Mesodermal cell (in vitro differentiated cells): Measurements from ENCODE around the gene CHPT1.

ENCODE experiments used
- H3K27ac ChIP-seq: 2 replicates; pipeline ENCODE4 v1.7.0; 2013; ENCODE audit warnings: mild to moderate bottlenecking, low read depth, low read length, moderate library complexity; ENCODE audit not compliant: severe bottlenecking
- H3K36me3 ChIP-seq: 2 replicates; pipeline ENCODE4 v1.7.1; 2013; ENCODE audit warnings: mild to moderate bottlenecking, low read length, moderate library complexity; ENCODE audit not compliant: control insufficient read depth, insufficient read depth
- H3K4me1 ChIP-seq: one replicate; pipeline ENCODE4 v1.7.1; 2013; ENCODE audit warnings: mild to moderate bottlenecking, low read length; ENCODE audit not compliant: insufficient read depth, control insufficient read depth, poor library complexity, severe bottlenecking
- H3K4me3 ChIP-seq: 2 replicates; pipeline ENCODE4 v1.7.0; 2013; ENCODE audit warnings: low read length, control low read depth, mild to moderate bottlenecking; ENCODE audit not compliant: insufficient read depth, poor library complexity, severe bottlenecking; ENCODE audit errors: extremely low read depth
- H3K9me3 ChIP-seq: 2 replicates; pipeline ENCODE4 v1.7.1; 2013; ENCODE audit warnings: mild to moderate bottlenecking, low read length, moderate library complexity; ENCODE audit not compliant: control insufficient read depth
- WGBS, 2 experiments: methylation state at CpG; one replicate each; pipeline ENCODE4 v1.1.5; 2013; ENCODE audit warnings: missing lambda C conversion rate in 2 of 2; ENCODE audit not compliant: insufficient coverage in 2 of 2; 5-methylcytosine and 5-hydroxymethylcytosine counted together

CHPT1 gene

GRCh38 chr12:101763246-101763931, 65.9 kb downstream of the CHPT1 start:
- no peak overlapping the region for H3K27ac ChIP-seq
- H3K36me3 ChIP-seq = peaks cover 26% of the 10 kb centered on the region
- H3K9me3 ChIP-seq = no peaks in the 10 kb centered on the region
- H3K4me1 ChIP-seq = no peaks in the 10 kb centered on the region
- no peak overlapping the region for H3K4me3 ChIP-seq
- 94 to 96% methylated on average over 4 to 5 of the region's 6 CpGs for WGBS, 2 experiments

GRCh38 chr12:101764051-101764792, 66.8 kb downstream of the CHPT1 start:
- Histone ChIP-seq H3K9me3 (no peaks in the 10 kb centered on the region), H3K4me1 (no peaks in the 10 kb centered on the region), H3K4me3 (no peak overlapping the region), H3K27ac (no peak overlapping the region), H3K36me3 (peaks cover 23% of the 10 kb centered on the region)
- WGBS, 2 experiments = 85 to 87% methylated on average over 2 to 4 of the region's 5 CpGs

GRCh38 chr12:101767537-101767936, 70.1 kb downstream of the CHPT1 start:
- Histone ChIP-seq H3K4me3 (no peak overlapping the region), H3K4me1 (no peaks in the 10 kb centered on the region), H3K27ac (no peak overlapping the region), H3K36me3 (peaks cover 16% of the 10 kb centered on the region), H3K9me3 (no peaks in the 10 kb centered on the region)
- 100% methylated on average over 1 of the region's 1 CpG; no CpG with 5 or more reads in 1 of the 2 experiments for WGBS, 2 experiments

GRCh38 chr12:101768781-101769180, 71.3 kb downstream of the CHPT1 start:
- 100% methylated on average over 1 to 2 of the region's 2 CpGs for WGBS, 2 experiments
- H3K27ac ChIP-seq = no peak overlapping the region
- H3K4me3 ChIP-seq = no peak overlapping the region
- H3K4me1 ChIP-seq = no peaks in the 10 kb centered on the region
- peaks cover 16% of the 10 kb centered on the region for H3K36me3 ChIP-seq
- H3K9me3 ChIP-seq = no peaks in the 10 kb centered on the region

GRCh38 chr12:101769865-101770264, 72.4 kb downstream of the CHPT1 start:
- no peak overlapping the region for H3K27ac ChIP-seq
- H3K4me1 ChIP-seq = no peaks in the 10 kb centered on the region
- no peak overlapping the region for H3K4me3 ChIP-seq
- H3K36me3 ChIP-seq = peaks cover 13% of the 10 kb centered on the region
- no peaks in the 10 kb centered on the region for H3K9me3 ChIP-seq
- WGBS, 2 experiments = 90 to 93% methylated on average over 1 to 2 of the region's 5 CpGs

- peaks cover 5% of the 10 kb centered on the region for H3K36me3 ChIP-seq
- H3K27ac ChIP-seq = no peak overlapping the region
- no peaks in the 10 kb centered on the region for H3K9me3 ChIP-seq
- WGBS, 2 experiments = 80 to 94% methylated on average over 1 to 3 of the region's 5 CpGs
- no peaks in the 10 kb centered on the region for H3K4me1 ChIP-seq
- H3K4me3 ChIP-seq = no peak overlapping the region
Measured at GRCh38 chr12:101772012-101772775, 74.8 kb downstream of the CHPT1 start.

GRCh38 chr12:101773650-101774162, 76.3 kb downstream of the CHPT1 start:
- H3K36me3 ChIP-seq = no peaks in the 10 kb centered on the region
- no CpG with 5 or more reads among the region's 2 CpGs for WGBS, 2 experiments
- no peaks in the 10 kb centered on the region for H3K9me3 ChIP-seq
- H3K4me3 ChIP-seq = no peak overlapping the region
- no peaks in the 10 kb centered on the region for H3K4me1 ChIP-seq
- no peak overlapping the region for H3K27ac ChIP-seq

GRCh38 chr12:101775816-101776215, 78.4 kb downstream of the CHPT1 start:
- 100% methylated on average over 1 of the region's 2 CpGs; no CpG with 5 or more reads in 1 of the 2 experiments for WGBS, 2 experiments
- H3K27ac ChIP-seq = no peak overlapping the region
- H3K4me1 ChIP-seq = no peaks in the 10 kb centered on the region
- no peaks in the 10 kb centered on the region for H3K9me3 ChIP-seq
- peaks cover 10% of the 10 kb centered on the region for H3K36me3 ChIP-seq
- no peak overlapping the region for H3K4me3 ChIP-seq

- 80 to 93% methylated on average over 1 to 3 of the region's 3 CpGs for WGBS, 2 experiments
- Histone ChIP-seq H3K4me3 (no peak overlapping the region), H3K27ac (no peak overlapping the region), H3K9me3 (no peaks in the 10 kb centered on the region), H3K36me3 (peaks cover 10% of the 10 kb centered on the region), H3K4me1 (no peaks in the 10 kb centered on the region)
Measured at GRCh38 chr12:101777485-101777884, 80.0 kb downstream of the CHPT1 start.

- 67 to 85% methylated on average over 1 to 2 of the region's 4 CpGs for WGBS, 2 experiments
- H3K27ac ChIP-seq = no peak overlapping the region
- no peak overlapping the region for H3K4me3 ChIP-seq
- peaks cover 10% of the 10 kb centered on the region for H3K36me3 ChIP-seq
- no peaks in the 10 kb centered on the region for H3K4me1 ChIP-seq
- H3K9me3 ChIP-seq = no peaks in the 10 kb centered on the region
Measured at GRCh38 chr12:101777978-101778377, 80.5 kb downstream of the CHPT1 start.
